ENCODE data around the gene TMEM128. TPM values are rescaled to one million over a fixed set of nuclear protein-coding genes. Genes with fewer than 3 reads are reported as not detected.
"Not testable (repeated sequence)": the region's sequence is repeated elsewhere in the genome, so short reads cannot be mapped to it uniquely, and the experiment has no call there.

The TMEM128 gene
- total RNA-seq, 1 donor from 2014 or later: 12.6 TPM

- intact Hi-C loops (cut with micrococcal nuclease): no loop called here
Measured at GRCh38 chr4:4195354-4195753, 52.7 kb downstream of the TMEM128 start.

- intact Hi-C loops (cut with micrococcal nuclease): not testable (repeated sequence)
Measured at GRCh38 chr4:4188557-4188956, 59.5 kb downstream of the TMEM128 start.

Other genes starting within 250 kb of the TMEM128 start
- not detected in 2 replicates for gene OTOP1, start 21.3 kb downstream of the TMEM128 start, total RNA-seq
- 35.0 and 35.9 TPM in 2 replicates for gene LYAR, start 41.9 kb upstream of the TMEM128 start, total RNA-seq
- gene ZBTB49, start 42.0 kb upstream of the TMEM128 start, total RNA-seq: 3.7 and 9.4 TPM in 2 replicates
- 0.59 and 0.66 TPM in 2 replicates for gene NSG1, start 138.9 kb upstream of the TMEM128 start, total RNA-seq

Data from T-helper 2 cell treated with Interferon-gamma antibody and Interleukin-4, amounts not matched to agents 100 ng/mL and 5 ng/mL, for 36 hours (primary cell).